Brain microvascular endothelial cell (primary cell): ENCODE results near the gene CALR.

Source experiments
- DNase-seq: peaks from one replicate; pipeline ENCODE4 v3.0.0-alpha.2; 2020
- H3K27ac ChIP-seq: fragments of 250-450 bp; sonication (Bioruptor Pico); 2 replicates; pipeline ENCODE4 v1.5.1; 2020; ENCODE audit warnings: mild to moderate bottlenecking, moderate library complexity
- H3K27me3 ChIP-seq: fragments of 250-450 bp; sonication (Bioruptor Pico); replicated peaks from 2 replicates; pipeline ENCODE4 v1.5.1; 2020; ENCODE audit warnings: mild to moderate bottlenecking
- H3K36me3 ChIP-seq: fragments of 250-450 bp; sonication (Bioruptor Pico); replicated peaks from 2 replicates; pipeline ENCODE4 v1.5.1; 2020; ENCODE audit warnings: mild to moderate bottlenecking
- H3K4me3 ChIP-seq: 2 replicates; pipeline ENCODE4 v1.5.1; 2011; ENCODE audit warnings: low read depth, mild to moderate bottlenecking, control low read depth, low read length, moderate library complexity
- CTCF ChIP-seq: IDR thresholded peaks from 2 replicates; pipeline ENCODE4 v1.5.1; 2011; ENCODE audit warnings: low read depth, mild to moderate bottlenecking, moderate library complexity, low read length, control low read depth, inconsistent platforms; ENCODE audit errors: missing control alignments
- in situ Hi-C: cut with HindIII; loops from 2 replicates; pipeline ENCODE4 v1.10.0; 2017; ENCODE audit warnings: low sequenced_read_pairs, low pct_ligation_motif_present

Gene CALR

GRCh38 chr19:12937093-12937926 lies 1.1 kb upstream of the CALR start:
- Histone ChIP-seq H3K27me3 (no peaks in the 10 kb centered on the region), H3K27ac (no peak overlapping the region), H3K36me3 (peaks cover 28% of the 10 kb centered on the region), H3K4me3 (peak overlapping the region; percentile 64)
- peak; percentile 4 for TF ChIP-seq CTCF
- no peak for DNase-seq
- in situ Hi-C loops, result no loop called here

- Histone ChIP-seq H3K4me3 (peak overlapping the region; percentile 99), H3K27ac (peak overlapping the region; percentile 89), H3K27me3 (no peaks in the 10 kb centered on the region), H3K36me3 (peaks cover 36% of the 10 kb centered on the region)
- peak; percentile 57 for DNase-seq
- TF ChIP-seq CTCF, result peak; percentile 33
- in situ Hi-C loops, result no loop called here
These were observed 581 bp downstream of the CALR start for GRCh38 chr19:12938779-12939601.

GRCh38 chr19:12939975-12940423 lies 1.6 kb downstream of the CALR start:
- Histone ChIP-seq H3K27me3 (no peaks in the 10 kb centered on the region), H3K27ac (no peak overlapping the region), H3K4me3 (peak overlapping the region; percentile 99), H3K36me3 (peaks cover 46% of the 10 kb centered on the region)
- no peak for DNase-seq
- in situ Hi-C loops, result no loop called here
- no peak for TF ChIP-seq CTCF

GRCh38 chr19:12940897-12941296 lies 2.5 kb downstream of the CALR start:
- in situ Hi-C loops, result no loop called here
- peaks cover 48% of the 10 kb centered on the region for H3K36me3 ChIP-seq
- no peak for DNase-seq
- TF ChIP-seq CTCF, result no peak
- H3K4me3 ChIP-seq, result peak overlapping the region; percentile 99
- no peaks in the 10 kb centered on the region for H3K27me3 ChIP-seq
- H3K27ac ChIP-seq, result no peak overlapping the region

GRCh38 chr19:12943437-12944044 lies 5.1 kb downstream of the CALR start:
- in situ Hi-C loops, result no loop called here
- H3K27me3 ChIP-seq, result no peaks in the 10 kb centered on the region
- TF ChIP-seq CTCF, result no peak
- no peak overlapping the region for H3K4me3 ChIP-seq
- peaks cover 55% of the 10 kb centered on the region for H3K36me3 ChIP-seq
- no peak overlapping the region for H3K27ac ChIP-seq
- no peak for DNase-seq
